ENCODE measurements around the gene ASF1A.

The ASF1A gene

DNA sequence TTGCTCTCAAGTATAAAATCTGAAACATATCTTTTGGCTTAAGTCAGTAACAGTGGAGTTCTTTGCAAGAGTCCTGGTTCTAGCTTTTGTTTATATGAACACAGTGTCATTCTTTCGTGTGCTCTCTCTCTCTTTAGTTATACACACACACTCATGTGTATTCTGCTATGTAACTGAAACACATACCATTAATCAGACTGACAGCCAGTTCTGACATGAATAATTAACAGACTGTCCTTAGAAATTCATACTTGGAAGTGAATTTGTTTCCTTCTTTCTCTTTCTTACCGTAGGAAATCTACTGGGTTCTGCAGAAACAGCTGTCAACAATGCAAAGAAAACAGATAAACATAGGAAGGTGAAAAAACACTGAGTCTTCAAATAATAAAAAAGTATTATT lies 38.5 kb downstream of the ASF1A start:
- Histone ChIP-seq H2AFZ (ENCODE audit: low read depth, low read length, severe bottlenecking) (no peak overlapping the region), H3K27me3 (ENCODE audit: low read length) (no peaks in the 10 kb centered on the region), H3K4me2 (ENCODE audit: low read depth, low read length, poor library complexity, severe bottlenecking) (no peak overlapping the region), H3K27ac (ENCODE audit: low read depth, low read length) (no peak overlapping the region), H3K79me2 (ENCODE audit: insufficient read depth, low read length) (peaks cover 30% of the 10 kb centered on the region), H3F3A (ENCODE audit: insufficient read depth) (peaks cover 8% of the 10 kb centered on the region; the same call in 1 of the 2 replicates), H3K4me3 (ENCODE audit: insufficient read depth, low read length, poor library complexity, severe bottlenecking) (no peak overlapping the region), H3K36me3 (ENCODE audit: low read length) (peaks cover 14% of the 10 kb centered on the region; the same call in 1 of the 2 replicates), H3K9ac (ENCODE audit: low read length) (no peak overlapping the region), H4K20me1 (ENCODE audit: low read depth, low read length) (no peaks in the 10 kb centered on the region), H3K9me2 (replicated peaks; ENCODE audit: insufficient read depth, low read length) (no peaks in the 10 kb centered on the region), H3K9me3 (ENCODE audit: insufficient read depth, low read length) (no peaks in the 10 kb centered on the region)
- TF ChIP-seq, protein P1, sequence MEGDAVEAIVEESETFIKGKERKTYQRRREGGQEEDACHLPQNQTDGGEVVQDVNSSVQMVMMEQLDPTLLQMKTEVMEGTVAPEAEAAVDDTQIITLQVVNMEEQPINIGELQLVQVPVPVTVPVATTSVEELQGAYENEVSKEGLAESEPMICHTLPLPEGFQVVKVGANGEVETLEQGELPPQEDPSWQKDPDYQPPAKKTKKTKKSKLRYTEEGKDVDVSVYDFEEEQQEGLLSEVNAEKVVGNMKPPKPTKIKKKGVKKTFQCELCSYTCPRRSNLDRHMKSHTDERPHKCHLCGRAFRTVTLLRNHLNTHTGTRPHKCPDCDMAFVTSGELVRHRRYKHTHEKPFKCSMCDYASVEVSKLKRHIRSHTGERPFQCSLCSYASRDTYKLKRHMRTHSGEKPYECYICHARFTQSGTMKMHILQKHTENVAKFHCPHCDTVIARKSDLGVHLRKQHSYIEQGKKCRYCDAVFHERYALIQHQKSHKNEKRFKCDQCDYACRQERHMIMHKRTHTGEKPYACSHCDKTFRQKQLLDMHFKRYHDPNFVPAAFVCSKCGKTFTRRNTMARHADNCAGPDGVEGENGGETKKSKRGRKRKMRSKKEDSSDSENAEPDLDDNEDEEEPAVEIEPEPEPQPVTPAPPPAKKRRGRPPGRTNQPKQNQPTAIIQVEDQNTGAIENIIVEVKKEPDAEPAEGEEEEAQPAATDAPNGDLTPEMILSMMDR (IDR thresholded peaks at IDR 0.05; ENCODE audit: insufficient read depth, low read length, poor library complexity, severe bottlenecking) = no peak
- no peak for TF ChIP-seq EZH2phosphoT487 (conservative IDR thresholded peaks at IDR 0.05; ENCODE audit: low read length)

DNA sequence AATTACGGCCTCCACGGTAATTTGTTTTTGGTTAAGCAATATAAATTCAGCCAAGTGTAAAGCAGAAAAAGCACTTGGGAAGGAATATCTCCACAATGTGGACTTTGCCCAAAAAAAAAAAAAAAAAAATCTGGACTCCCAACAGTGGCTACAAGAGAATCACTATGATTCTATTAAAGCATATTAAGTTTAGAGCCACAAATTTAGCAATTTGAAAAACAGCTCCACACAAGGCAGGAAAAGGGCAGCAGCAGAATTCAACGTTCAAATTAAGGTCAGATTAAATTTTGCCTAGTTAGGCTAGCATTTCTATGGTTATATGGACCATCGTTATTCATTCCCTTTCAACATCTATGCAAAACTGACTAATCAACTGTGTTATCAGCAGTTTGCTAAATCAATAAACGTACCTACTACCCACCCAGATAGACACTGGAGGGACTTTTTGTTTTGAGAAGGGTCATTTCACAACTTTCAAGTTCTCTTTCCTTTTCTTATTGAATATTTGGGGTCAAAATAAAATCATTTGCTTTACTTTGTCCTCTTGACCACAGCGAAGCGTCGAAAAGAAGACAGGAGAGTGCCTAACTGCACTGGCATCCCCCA lies 40.0 kb downstream of the ASF1A start:
- no peaks in the 10 kb centered on the region for H3K9me2 ChIP-seq (replicated peaks; ENCODE audit: insufficient read depth, low read length)
- no peak overlapping the region for H3K27ac ChIP-seq (ENCODE audit: low read depth, low read length)
- H3K4me2 ChIP-seq (ENCODE audit: low read depth, low read length, poor library complexity, severe bottlenecking) = peak overlapping the region; percentile 92
- H3K27me3 ChIP-seq (ENCODE audit: low read length) = no peaks in the 10 kb centered on the region
- no peaks in the 10 kb centered on the region for H4K20me1 ChIP-seq (ENCODE audit: low read depth, low read length)
- peak overlapping the region; percentile 100 for H3K4me3 ChIP-seq (ENCODE audit: insufficient read depth, low read length, poor library complexity, severe bottlenecking)
- peaks cover 30% of the 10 kb centered on the region for H3K79me2 ChIP-seq (ENCODE audit: insufficient read depth, low read length)
- H3K36me3 ChIP-seq (ENCODE audit: low read length) = peaks cover 14% of the 10 kb centered on the region; the same call in 1 of the 2 replicates
- TF ChIP-seq EZH2phosphoT487 (conservative IDR thresholded peaks at IDR 0.05; ENCODE audit: low read length) = no peak
- TF ChIP-seq, protein P1 (IDR thresholded peaks at IDR 0.05; ENCODE audit: insufficient read depth, low read length, poor library complexity, severe bottlenecking) = no peak
- peaks cover 8% of the 10 kb centered on the region; the same call in 1 of the 2 replicates for H3F3A ChIP-seq (ENCODE audit: insufficient read depth)
- peak overlapping the region; percentile 100 for H3K9ac ChIP-seq (ENCODE audit: low read length)
- H3K9me3 ChIP-seq (ENCODE audit: insufficient read depth, low read length) = no peaks in the 10 kb centered on the region
- H2AFZ ChIP-seq (ENCODE audit: low read depth, low read length, severe bottlenecking) = peak overlapping the region; percentile 100

DNA sequence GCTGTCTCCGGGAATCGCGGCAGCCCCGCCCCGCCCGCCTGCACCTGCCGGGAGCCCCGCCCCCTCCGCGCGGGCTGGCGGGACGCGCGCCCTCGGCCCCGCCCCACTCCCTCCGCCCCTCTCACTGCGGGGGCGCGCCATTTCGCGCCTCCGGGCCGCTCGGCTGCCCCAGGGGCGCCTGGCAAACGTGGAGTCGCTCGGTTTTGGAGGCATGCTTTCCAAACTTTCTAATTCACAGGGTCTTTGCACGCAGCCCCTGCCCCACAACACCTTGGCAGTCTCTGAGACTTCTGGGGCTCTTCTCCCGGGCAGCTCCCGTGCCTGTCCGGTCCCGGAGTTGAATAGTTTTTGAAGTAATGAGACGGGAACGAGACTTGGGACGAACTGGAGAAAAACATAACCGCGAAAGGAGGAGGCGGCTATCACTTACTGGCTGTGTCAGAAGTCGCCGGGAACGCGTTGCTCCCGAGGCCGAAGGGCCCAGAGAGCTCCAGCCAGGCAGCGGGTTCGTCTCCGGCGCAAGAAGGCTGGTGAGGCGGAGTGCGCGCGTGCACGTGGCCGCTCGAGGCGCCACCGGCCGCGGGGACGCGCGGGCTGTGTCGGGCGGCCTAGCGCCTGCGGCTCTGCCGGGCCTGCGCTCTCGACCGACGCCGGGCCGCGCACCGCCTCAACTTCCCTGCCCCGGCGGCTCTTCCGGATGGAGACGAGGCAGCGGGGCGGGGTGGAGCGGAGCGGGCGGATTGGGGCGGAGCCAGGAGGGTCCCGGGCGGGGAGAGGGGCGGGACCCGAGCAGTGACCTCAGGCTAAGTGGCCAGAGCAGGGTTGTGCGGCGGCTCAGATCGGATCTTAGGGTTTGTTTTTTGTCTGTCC lies 40.7 kb downstream of the ASF1A start, which contains the start of gene MCM9:
TSS of gene MCM9 (minus strand) at position 699 of the 870 bp plus-strand sequence. CDS start 3,436 bp downstream, outside the sequence.
- H2AFZ ChIP-seq (ENCODE audit: low read depth, low read length, severe bottlenecking) = peak within 1 kb of the TSS; percentile 100
- H3K79me2 ChIP-seq (ENCODE audit: insufficient read depth, low read length) = peaks cover 27% of the 10 kb centered on the region
- peak within 1 kb of the TSS; percentile 100 for H3K4me3 ChIP-seq (ENCODE audit: insufficient read depth, low read length, poor library complexity, severe bottlenecking)
- no peaks in the 10 kb centered on the region for H3K9me3 ChIP-seq (ENCODE audit: insufficient read depth, low read length)
- no peaks in the 10 kb centered on the region for H3K9me2 ChIP-seq (replicated peaks; ENCODE audit: insufficient read depth, low read length)
- peaks cover 14% of the 10 kb centered on the region; the same call in 1 of the 2 replicates for H3K36me3 ChIP-seq (ENCODE audit: low read length)
- peaks cover 8% of the 10 kb centered on the region; the same call in 1 of the 2 replicates for H3F3A ChIP-seq (ENCODE audit: insufficient read depth)
- peak within 1 kb of the TSS; percentile 100 for H3K9ac ChIP-seq (ENCODE audit: low read length)
- TF ChIP-seq, protein P1 (IDR thresholded peaks at IDR 0.05; ENCODE audit: insufficient read depth, low read length, poor library complexity, severe bottlenecking) = no peak
- TF ChIP-seq EZH2phosphoT487 (conservative IDR thresholded peaks at IDR 0.05; ENCODE audit: low read length) = no peak
- H4K20me1 ChIP-seq (ENCODE audit: low read depth, low read length) = no peaks in the 10 kb centered on the region
- H3K4me2 ChIP-seq (ENCODE audit: low read depth, low read length, poor library complexity, severe bottlenecking) = peak within 1 kb of the TSS; percentile 93
- no peaks in the 10 kb centered on the region for H3K27me3 ChIP-seq (ENCODE audit: low read length)
- H3K27ac ChIP-seq (ENCODE audit: low read depth, low read length) = peak within 1 kb of the TSS; percentile 93

Data from SU-DHL-6 (cell line).